Activated CD8-positive, alpha-beta T cell treated with anti-CD3 and anti-CD28 coated beads for 36 hours (primary cell): ENCODE results near the gene NOPCHAP1. TPM values are rescaled to one million over a fixed set of nuclear protein-coding genes. Genes with fewer than 3 reads are reported as not detected.
A peak's percentile ranks its signal among the peaks of the same experiment; 100 is the strongest.
"Not testable (repeated sequence)": the region's sequence is repeated elsewhere in the genome, so short reads cannot be mapped to it uniquely, and the experiment has no call there.

ENCODE experiments used
- ATAC-seq: fragments of 200-7000 bp; cut with Tn5 transposase; one replicate; pipeline ENCODE4 v1.10.0; 2021; ENCODE audit warnings: mild to moderate bottlenecking, moderate library complexity
- CTCF ChIA-PET: fragments of 350-600 bp; sonication (Branson Sonifier 250); formaldehyde crosslinking; loops from one replicate; lab custom pipeline; 2021; ENCODE audit warnings: antibody characterized with exemption; lab: Charles Lee
- POLR2A ChIA-PET: fragments of 350-600 bp; sonication (Branson Sonifier 250); formaldehyde crosslinking; loops from one replicate; lab custom pipeline; 2021; ENCODE audit warnings: antibody characterized with exemption; lab: Charles Lee
- DNase-seq: peaks from one replicate; pipeline ENCODE4 v3.0.0-alpha.2; 2020
- H3K27ac Mint-ChIP-seq: one replicate; pipeline ENCODE4 v1.8.0; 2021; ENCODE audit warnings: mild to moderate bottlenecking, mixed read lengths
- H3K27me3 Mint-ChIP-seq: one replicate; pipeline ENCODE4 v1.8.0; 2021; ENCODE audit warnings: mixed read lengths
- H3K36me3 Mint-ChIP-seq: one replicate; pipeline ENCODE4 v1.8.0; 2021; ENCODE audit warnings: low read depth, mixed read lengths
- H3K4me1 Mint-ChIP-seq: one replicate; pipeline ENCODE4 v1.8.0; 2021; ENCODE audit warnings: low read depth, mixed read lengths
- H3K4me3 Mint-ChIP-seq: one replicate; pipeline ENCODE4 v1.8.0; 2021; ENCODE audit warnings: mild to moderate bottlenecking, moderate library complexity, mixed read lengths
- H3K9me3 Mint-ChIP-seq: one replicate; pipeline ENCODE4 v1.8.0; 2021; ENCODE audit warnings: mixed read lengths
- intact Hi-C: fragments of 100-400 bp; cut with micrococcal nuclease; formaldehyde crosslinking; loops from one replicate; pipeline ENCODE4 v1.10.0; 2022
- total RNA-seq, 2 experiments: library from RNA; stranded (reverse); gene quantifications; one replicate each; pipeline ENCODE4 v1.2.3, GENCODE V29; 2021
- TF ChIP-seq, protein P1 (sequence below): fragments of 200-600 bp; IDR thresholded peaks from one replicate; pipeline ENCODE4 v1.8.0; 2022; ENCODE audit warnings: antibody characterized with exemption, mild to moderate bottlenecking

The NOPCHAP1 gene
- total RNA-seq, 2 experiments from 2014 or later = 39.4 to 42.0 TPM

DNA sequence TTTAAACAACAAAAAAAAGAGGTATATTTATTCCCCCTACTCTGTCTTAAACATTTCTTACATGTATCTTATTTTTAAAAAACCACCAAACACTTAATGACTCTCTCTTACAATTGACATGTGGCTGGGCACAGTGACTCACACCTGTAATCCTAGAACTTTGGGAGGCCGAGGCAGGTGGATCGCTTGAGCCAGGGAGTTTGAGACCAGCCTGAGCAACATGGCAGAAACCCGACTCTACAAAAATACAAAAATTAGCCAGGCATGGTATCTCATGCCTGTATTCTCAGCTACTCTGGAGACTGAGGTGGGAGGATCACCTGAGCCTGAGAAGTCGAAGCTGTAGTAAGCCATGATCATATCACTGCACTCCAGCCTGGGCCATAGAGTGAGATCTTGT, 44.0 kb upstream of the NOPCHAP1 start:
- POLR2A ChIA-PET = interaction anchor here (1.4 kb wide), 1 partner anchor 11 kb away, joined by 4 read pairs; no protein-coding TSS in a partner anchor
- CTCF ChIA-PET = interaction anchor here (0.8 to 2.6 kb wide), 3 partner anchors 17 to 560 kb away, joined by 3 to 12 read pairs (median 5); partner anchors contain the start of gene SLC41A2
- H3K27ac Mint-ChIP-seq = no peak overlapping the region
- peaks cover 4% of the 10 kb centered on the region for H3K27me3 Mint-ChIP-seq
- intact Hi-C loops = no loop called here
- no peaks in the 10 kb centered on the region for H3K36me3 Mint-ChIP-seq
- DNase-seq (no peak), ATAC-seq (no peak)
- H3K4me1 Mint-ChIP-seq = peaks cover 4% of the 10 kb centered on the region
- H3K4me3 Mint-ChIP-seq = no peak overlapping the region
- TF ChIP-seq, protein P1, sequence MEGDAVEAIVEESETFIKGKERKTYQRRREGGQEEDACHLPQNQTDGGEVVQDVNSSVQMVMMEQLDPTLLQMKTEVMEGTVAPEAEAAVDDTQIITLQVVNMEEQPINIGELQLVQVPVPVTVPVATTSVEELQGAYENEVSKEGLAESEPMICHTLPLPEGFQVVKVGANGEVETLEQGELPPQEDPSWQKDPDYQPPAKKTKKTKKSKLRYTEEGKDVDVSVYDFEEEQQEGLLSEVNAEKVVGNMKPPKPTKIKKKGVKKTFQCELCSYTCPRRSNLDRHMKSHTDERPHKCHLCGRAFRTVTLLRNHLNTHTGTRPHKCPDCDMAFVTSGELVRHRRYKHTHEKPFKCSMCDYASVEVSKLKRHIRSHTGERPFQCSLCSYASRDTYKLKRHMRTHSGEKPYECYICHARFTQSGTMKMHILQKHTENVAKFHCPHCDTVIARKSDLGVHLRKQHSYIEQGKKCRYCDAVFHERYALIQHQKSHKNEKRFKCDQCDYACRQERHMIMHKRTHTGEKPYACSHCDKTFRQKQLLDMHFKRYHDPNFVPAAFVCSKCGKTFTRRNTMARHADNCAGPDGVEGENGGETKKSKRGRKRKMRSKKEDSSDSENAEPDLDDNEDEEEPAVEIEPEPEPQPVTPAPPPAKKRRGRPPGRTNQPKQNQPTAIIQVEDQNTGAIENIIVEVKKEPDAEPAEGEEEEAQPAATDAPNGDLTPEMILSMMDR = no peak
- peaks cover 8% of the 10 kb centered on the region for H3K9me3 Mint-ChIP-seq

DNA sequence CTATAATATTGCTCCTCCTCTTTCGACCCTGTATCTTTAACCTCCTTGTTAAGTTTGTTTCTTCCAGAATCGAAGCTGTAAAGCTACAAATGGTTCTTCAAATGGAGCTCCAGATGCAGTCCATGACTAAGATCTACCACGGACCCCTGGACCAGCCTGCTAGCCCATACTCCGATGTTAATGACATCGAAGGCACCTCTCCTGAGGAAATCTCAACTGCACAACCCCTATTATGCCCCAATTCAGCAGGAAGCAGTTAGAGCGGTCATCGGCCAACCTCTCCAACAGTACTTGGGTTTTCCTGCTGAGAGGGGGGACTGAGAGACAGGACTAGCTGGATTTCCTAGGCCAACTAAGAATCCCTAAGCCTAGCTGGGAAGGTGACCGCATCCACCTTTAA, 42.7 kb upstream of the NOPCHAP1 start:
- H3K4me1 Mint-ChIP-seq, intact Hi-C loops, H3K27me3 Mint-ChIP-seq, H3K4me3 Mint-ChIP-seq, H3K36me3 Mint-ChIP-seq, H3K27ac Mint-ChIP-seq, ATAC-seq, H3K9me3 Mint-ChIP-seq: not testable (repeated sequence)
- ChIA-PET POLR2A (interaction anchor here (1.4 kb wide), 1 partner anchor 12 kb away, joined by 4 read pairs; no protein-coding TSS in a partner anchor), CTCF (interaction anchor here (2.0 to 2.6 kb wide), 2 partner anchors 15 to 561 kb away, joined by 5 to 12 read pairs; partner anchors contain the start of gene SLC41A2)
- DNase-seq = peak; percentile 17

DNA sequence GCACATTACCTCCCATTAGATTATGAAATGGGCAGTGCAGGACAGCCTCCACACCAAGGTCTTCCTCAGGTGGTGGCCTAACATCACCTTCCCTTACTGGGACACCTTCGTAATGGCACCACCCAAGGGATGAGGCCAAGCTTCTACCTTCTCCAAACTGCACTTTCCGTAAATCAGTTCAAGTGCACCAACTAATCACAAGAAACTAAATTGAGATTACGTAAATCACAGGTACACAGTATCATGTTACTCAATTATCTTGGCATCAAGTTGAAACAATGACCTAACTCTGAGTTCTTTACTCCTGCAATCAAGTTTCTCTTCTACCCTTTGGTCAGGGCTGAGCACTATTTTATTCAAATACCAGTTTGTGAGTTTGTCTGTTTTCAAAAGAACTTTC, 41.9 kb upstream of the NOPCHAP1 start:
- Mint-ChIP-seq H3K4me1 (no peaks in the 10 kb centered on the region), H3K27me3 (no peaks in the 10 kb centered on the region), H3K4me3 (no peak overlapping the region), H3K9me3 (peaks cover 8% of the 10 kb centered on the region), H3K27ac (no peak overlapping the region), H3K36me3 (no peaks in the 10 kb centered on the region)
- no peak for ATAC-seq
- DNase-seq = no peak
- TF ChIP-seq, protein P1 = no peak
- POLR2A ChIA-PET = no interaction called here
- CTCF ChIA-PET = interaction anchor here (0.6 kb wide), 2 partner anchors 13 to 68 kb away, joined by 3 read pairs; no protein-coding TSS in a partner anchor
- intact Hi-C loops = no loop called here

DNA sequence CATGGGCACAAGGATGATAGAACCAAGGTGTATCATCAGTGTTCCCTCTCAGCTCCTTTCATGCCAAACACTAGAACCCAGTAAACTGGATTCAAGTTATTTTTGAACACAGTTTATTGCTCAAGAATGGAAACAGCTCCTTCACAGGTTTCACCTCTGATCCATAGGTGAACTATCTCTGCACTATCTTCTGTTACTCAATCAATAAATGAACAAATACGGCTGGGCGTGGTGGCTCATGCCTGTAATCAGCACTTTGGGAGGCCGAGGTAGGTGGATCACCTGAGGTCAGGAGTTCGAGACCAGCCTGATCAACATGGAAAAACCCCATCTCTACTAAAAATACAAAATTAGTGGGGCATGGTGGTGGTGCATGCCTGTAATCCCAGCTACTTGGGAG, 37.4 kb upstream of the NOPCHAP1 start:
- H3K9me3 Mint-ChIP-seq, DNase-seq, H3K4me3 Mint-ChIP-seq, H3K27ac Mint-ChIP-seq, CTCF ChIA-PET, H3K27me3 Mint-ChIP-seq, H3K4me1 Mint-ChIP-seq, intact Hi-C loops, H3K36me3 Mint-ChIP-seq, ATAC-seq: not testable (repeated sequence)
- POLR2A ChIA-PET = interaction anchor here (0.6 kb wide), 1 partner anchor 11 kb away, joined by 4 read pairs; no protein-coding TSS in a partner anchor

DNA sequence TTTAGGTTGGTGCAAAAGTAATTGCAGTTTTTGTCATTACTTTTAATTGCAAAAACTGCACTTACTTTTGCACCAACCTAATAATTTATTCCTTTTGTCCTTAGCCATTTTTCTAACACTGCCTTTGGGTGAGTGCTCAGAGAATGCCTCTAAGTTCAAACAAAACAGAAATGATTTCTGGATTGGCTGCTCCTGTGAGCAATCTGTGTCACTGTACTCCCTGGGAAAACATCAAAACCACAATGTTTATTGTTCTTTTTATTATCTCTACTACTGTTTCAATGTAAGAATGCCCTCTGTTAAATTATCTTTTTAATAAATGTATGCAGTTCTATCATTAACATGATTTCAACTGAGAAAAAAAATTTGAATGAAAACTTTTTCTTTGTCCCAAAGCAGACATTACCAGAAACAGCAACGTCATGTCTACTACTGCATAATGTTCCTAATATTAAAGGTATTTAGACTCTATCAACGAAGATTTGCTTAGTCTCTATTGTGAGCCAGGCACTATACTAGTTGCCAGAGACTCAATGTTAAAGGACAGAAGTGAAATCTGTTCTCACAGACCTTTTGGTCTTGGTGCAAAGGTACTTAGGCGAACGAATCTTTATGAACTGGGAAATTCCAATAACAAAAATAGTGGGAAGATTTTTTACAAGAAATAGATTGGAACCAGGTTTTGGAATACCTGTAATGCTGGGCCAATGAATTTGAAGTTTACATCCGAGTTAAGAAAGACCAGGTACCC, 34.2 kb upstream of the NOPCHAP1 start:
- Mint-ChIP-seq H3K4me3 (no peak overlapping the region), H3K36me3 (no peaks in the 10 kb centered on the region), H3K27me3 (peaks cover 14% of the 10 kb centered on the region), H3K4me1 (peaks cover 6% of the 10 kb centered on the region), H3K27ac (no peak overlapping the region), H3K9me3 (no peaks in the 10 kb centered on the region)
- DNase-seq (no peak), ATAC-seq (no peak)
- ChIA-PET POLR2A (no interaction called here), CTCF (no interaction called here)
- TF ChIP-seq, protein P1 = no peak
- intact Hi-C loops = no loop called here

DNA sequence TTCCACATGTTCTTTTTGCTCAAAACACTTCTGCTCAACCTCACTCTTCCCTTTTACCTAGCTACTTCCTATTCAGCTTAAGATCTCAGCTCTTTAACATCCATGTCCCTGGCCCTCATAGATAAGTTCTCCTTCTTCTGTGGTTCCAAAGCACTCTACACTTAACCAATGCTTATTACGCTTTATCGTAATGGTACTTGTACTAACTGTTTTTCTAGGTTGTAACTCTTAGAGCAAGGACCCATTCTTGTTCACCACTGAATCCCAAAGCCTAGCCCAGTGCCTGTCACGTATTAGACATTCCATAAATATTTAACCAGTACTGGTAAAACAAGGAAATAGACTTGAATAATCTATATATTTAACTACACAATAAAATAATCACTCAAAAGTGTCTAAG, 33.3 kb upstream of the NOPCHAP1 start:
- CTCF ChIA-PET = no interaction called here
- TF ChIP-seq, protein P1 = no peak
- H3K4me3 Mint-ChIP-seq = no peak overlapping the region
- no peaks in the 10 kb centered on the region for H3K36me3 Mint-ChIP-seq
- no peaks in the 10 kb centered on the region for H3K9me3 Mint-ChIP-seq
- H3K27ac Mint-ChIP-seq = no peak overlapping the region
- peaks cover 10% of the 10 kb centered on the region for H3K4me1 Mint-ChIP-seq
- ATAC-seq (no peak), DNase-seq (no peak)
- H3K27me3 Mint-ChIP-seq = peaks cover 17% of the 10 kb centered on the region
- intact Hi-C loops = no loop called here
- POLR2A ChIA-PET = no interaction called here
